MCF 10A (cell line): Measurements from ENCODE around the gene ING1. TPM values are rescaled to one million over a fixed set of nuclear protein-coding genes. Genes with fewer than 3 reads are reported as not detected.

ENCODE experiments used
- BruUV-seq: library from RNA; stranded (reverse); fragments of 400-500 nt; replicated peaks from 2 replicates; lab custom pipeline; 2021; lab: Mats Ljungman, UMichigan
- CTCF ChIA-PET: fragments of 300-600 bp; sonication (Branson Sonifier 250); formaldehyde crosslinking; extraction: SDS; loops from one replicate; lab custom pipeline; 2021; ENCODE audit warnings: antibody characterized with exemption, inconsistent platforms; lab: Yijun Ruan, JAX
- POLR2A ChIA-PET: fragments of 300-600, 350-650 bp; sonication (Branson Sonifier 250); formaldehyde crosslinking; extraction: SDS; loops from one replicate; lab custom pipeline; 2020; ENCODE audit warnings: antibody characterized with exemption, inconsistent platforms; lab: Yijun Ruan, JAX
- DNase-seq: peaks from one replicate; pipeline ENCODE4 v3.0.0-alpha.2; 2018; ENCODE audit not compliant: unreplicated experiment
- H3K27ac Mint-ChIP-seq: one replicate; pipeline ENCODE4 v1.8.0; 2022; ENCODE audit warnings: mild to moderate bottlenecking, low read depth, mixed read lengths; ENCODE audit not compliant: unreplicated experiment
- H3K27me3 Mint-ChIP-seq: one replicate; pipeline ENCODE4 v1.8.0; 2022; ENCODE audit warnings: mixed read lengths; ENCODE audit not compliant: insufficient read depth, unreplicated experiment
- H3K36me3 Mint-ChIP-seq: one replicate; pipeline ENCODE4 v1.8.0; 2022; ENCODE audit warnings: mild to moderate bottlenecking, moderate library complexity, mixed read lengths; ENCODE audit not compliant: insufficient read depth, unreplicated experiment
- H3K4me1 Mint-ChIP-seq: one replicate; pipeline ENCODE4 v1.8.0; 2022; ENCODE audit warnings: mixed read lengths; ENCODE audit not compliant: insufficient read depth, unreplicated experiment
- H3K4me3 Mint-ChIP-seq: one replicate; pipeline ENCODE4 v1.8.0; 2022; ENCODE audit warnings: mild to moderate bottlenecking, moderate library complexity, mixed read lengths; ENCODE audit not compliant: unreplicated experiment
- H3K9me3 Mint-ChIP-seq: one replicate; pipeline ENCODE4 v1.8.0; 2022; ENCODE audit warnings: mixed read lengths; ENCODE audit not compliant: unreplicated experiment
- CTCF ChIP-seq: fragments of 200-600 bp; IDR thresholded peaks from one replicate; pipeline ENCODE4 v1.8.0; 2022; ENCODE audit warnings: antibody characterized with exemption, mild to moderate bottlenecking; ENCODE audit not compliant: unreplicated experiment
- intact Hi-C: fragments of 100-400 bp; cut with micrococcal nuclease; formaldehyde crosslinking; loops from 2 replicates; pipeline ENCODE4 v1.14.1; 2022
- total RNA-seq: library from RNA; stranded (reverse); gene quantifications from 2 replicates; pipeline ENCODE4 v1.2.3, GENCODE V29; 2022

ING1 gene
- total RNA-seq, 1 experiment from 2014 or later: 10.0 TPM

GRCh38 chr13:110731072-110731471 lies 17.6 kb downstream of the ING1 start:
- ChIA-PET POLR2A (no interaction called here), CTCF (no interaction called here)
- BruUV-seq: no TSS peak
- TF ChIP-seq CTCF: no peak
- Mint-ChIP-seq H3K4me3 (no peak overlapping the region), H3K9me3 (no peaks in the 10 kb centered on the region), H3K27me3 (no peaks in the 10 kb centered on the region), H3K27ac (no peak overlapping the region), H3K36me3 (peaks cover 1% of the 10 kb centered on the region), H3K4me1 (no peaks in the 10 kb centered on the region)
- intact Hi-C loops: no loop called here
- DNase-seq: no peak

DNA sequence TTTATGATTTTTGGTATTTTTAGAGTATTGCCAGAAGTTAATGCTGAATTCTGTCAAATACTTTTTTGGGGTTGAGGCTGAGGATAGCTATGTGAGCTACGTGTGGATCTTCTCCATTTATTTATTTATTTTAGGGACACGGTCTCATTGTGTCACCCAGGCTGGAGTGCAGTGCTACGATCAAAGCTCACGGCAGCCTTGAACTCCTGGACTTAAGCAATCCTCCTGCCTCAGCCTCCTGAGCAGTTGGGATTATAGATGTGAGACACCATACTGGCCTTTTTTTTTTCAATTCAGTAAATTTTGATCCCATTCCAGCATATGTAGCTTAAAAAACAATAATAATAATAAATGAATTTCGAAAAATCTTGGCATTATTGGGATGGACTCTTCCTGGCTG lies 21.1 kb downstream of the ING1 start:
- BruUV-seq: no TSS peak
- Mint-ChIP-seq H3K36me3 (no peaks in the 10 kb centered on the region), H3K4me3 (no peak overlapping the region), H3K4me1 (no peaks in the 10 kb centered on the region), H3K27me3 (no peaks in the 10 kb centered on the region), H3K9me3 (no peaks in the 10 kb centered on the region), H3K27ac (no peak overlapping the region)
- POLR2A ChIA-PET: interaction anchor here (1.8 kb wide), 1 partner anchor 18 kb away, joined by 4 read pairs; no protein-coding TSS in a partner anchor
- intact Hi-C loops: no loop called here
- TF ChIP-seq CTCF: no peak
- CTCF ChIA-PET: interaction anchor here (0.6 to 0.7 kb wide), 3 partner anchors 9 to 75 kb away, joined by 3 read pairs; no protein-coding TSS in a partner anchor
- no peak for DNase-seq

DNA sequence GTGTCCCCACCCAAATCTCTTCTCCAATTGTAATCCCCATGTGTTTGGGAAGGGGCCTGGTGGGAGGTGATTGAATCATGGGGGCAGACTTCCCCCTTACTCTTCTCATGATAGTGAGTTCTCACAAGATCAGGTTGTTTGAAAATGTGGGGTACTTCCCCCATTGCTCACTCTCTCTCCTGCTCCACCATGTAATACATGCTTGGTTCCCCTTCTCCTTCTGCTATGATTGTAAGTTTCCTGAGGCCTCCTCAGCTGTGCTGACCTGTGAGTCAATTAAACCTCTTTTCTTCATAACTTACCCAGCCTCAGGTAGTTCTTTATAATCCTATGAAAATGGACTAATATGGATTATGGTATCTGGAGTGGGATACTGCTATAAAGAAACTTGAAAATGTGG lies 24.1 kb downstream of the ING1 start:
- H3K27me3 Mint-ChIP-seq: no peaks in the 10 kb centered on the region
- TF ChIP-seq CTCF: no peak
- intact Hi-C loops: no loop called here
- no peaks in the 10 kb centered on the region for H3K4me1 Mint-ChIP-seq
- H3K36me3 Mint-ChIP-seq: no peaks in the 10 kb centered on the region
- ChIA-PET POLR2A (no interaction called here), CTCF (no interaction called here)
- no peak for DNase-seq
- H3K4me3 Mint-ChIP-seq: no peak overlapping the region
- no TSS peak for BruUV-seq
- H3K9me3 Mint-ChIP-seq: no peaks in the 10 kb centered on the region
- H3K27ac Mint-ChIP-seq: no peak overlapping the region

GRCh38 chr13:110743687-110744086 lies 30.2 kb downstream of the ING1 start:
- Mint-ChIP-seq H3K27ac (no peak overlapping the region), H3K9me3 (no peaks in the 10 kb centered on the region), H3K36me3 (no peaks in the 10 kb centered on the region), H3K4me1 (no peaks in the 10 kb centered on the region), H3K4me3 (no peak overlapping the region), H3K27me3 (no peaks in the 10 kb centered on the region)
- DNase-seq: no peak
- intact Hi-C loops: no loop called here
- CTCF ChIA-PET: interaction anchor here (0.6 kb wide), 1 partner anchor 76 kb away, joined by 3 read pairs; no protein-coding TSS in a partner anchor
- POLR2A ChIA-PET: interaction anchor here (1.7 kb wide), 1 partner anchor 9 kb away, joined by 6 read pairs; no protein-coding TSS in a partner anchor
- TF ChIP-seq CTCF: no peak
- BruUV-seq: no TSS peak
